Endothelial cell of umbilical vein (primary cell): ENCODE data around the gene DNAJB9. TPM values are rescaled to one million over a fixed set of nuclear protein-coding genes. Genes with fewer than 3 reads are reported as not detected.

ENCODE experiments used
- BruUV-seq: library from RNA; stranded (reverse); fragments of 400-500 nt; replicated peaks from 2 replicates; lab custom pipeline; 2021; lab: Mats Ljungman, UMichigan
- CTCF ChIA-PET: fragments of 300-600, 350-600 bp; sonication (Branson Sonifier 250); formaldehyde crosslinking; loops from one replicate; lab custom pipeline; 2021; ENCODE audit warnings: antibody characterized with exemption, inconsistent platforms; lab: Charles Lee
- POLR2A ChIA-PET: fragments of 300-600, 350-600 bp; sonication (Branson Sonifier 250); formaldehyde crosslinking; loops from one replicate; lab custom pipeline; 2021; ENCODE audit warnings: antibody characterized with exemption, inconsistent platforms; lab: Charles Lee
- DNase-seq: peaks from one replicate; pipeline ENCODE4 v3.0.0-alpha.2; 2011; ENCODE audit warnings: low read depth, low spot score
- FAIRE-seq: peaks from 2 replicates; lab custom pipeline; 2011; peaks lifted over from hg19 to GRCh38; lab: Jason Lieb, UNC
- H2AFZ ChIP-seq: 2 replicates; pipeline ENCODE4 v1.6.0; 2012; ENCODE audit warnings: low read depth, low read length, control low read depth, inconsistent platforms
- H3K27ac ChIP-seq: 2 replicates; pipeline ENCODE4 v1.5.1; 2011; ENCODE audit warnings: low read depth, mild to moderate bottlenecking, control low read depth, low read length, moderate library complexity; ENCODE audit not compliant: insufficient read depth
- H3K27me3 ChIP-seq, 2 experiments: 2 replicates each; pipeline versions ENCODE4 v1.6.0 to v1.6.1; 2011; ENCODE audit warnings: low read length in 2 of 2, mixed read lengths in 1 of 2; ENCODE audit not compliant: control insufficient read depth in 2 of 2, insufficient read depth in 2 of 2
- H3K36me3 ChIP-seq, 2 experiments: 2 replicates in 1 of 2; 3 replicates in 1 of 2; pipeline ENCODE4 v1.5.1; 2011; ENCODE audit warnings: low read length in 2 of 2, mild to moderate bottlenecking in 1 of 2, moderate library complexity in 1 of 2; ENCODE audit not compliant: control insufficient read depth in 2 of 2, insufficient read depth in 2 of 2; ENCODE audit errors: extremely low read depth in 1 of 2
- H3K4me1 ChIP-seq: 3 replicates; pipeline ENCODE4 v1.5.1; 2011; ENCODE audit warnings: mild to moderate bottlenecking, low read length; ENCODE audit not compliant: control insufficient read depth, insufficient read depth; ENCODE audit errors: extremely low read depth
- H3K4me2 ChIP-seq: 2 replicates; pipeline ENCODE4 v1.6.1; 2011; ENCODE audit warnings: low read length, control low read depth, mixed read lengths; ENCODE audit not compliant: insufficient read depth
- H3K4me3 ChIP-seq, 3 experiments: fragments of 200-600 bp in 1 of 3; sonication (generic), shearing (Covaris generic) in 1 of 3; replicated peaks in 1 of 3; 2 replicates each; pipeline ENCODE4 v1.5.1; 2011 to 2016; ENCODE audit warnings: control low read depth in 3 of 3, low read length in 3 of 3, mild to moderate bottlenecking in 2 of 3, inconsistent platforms in 1 of 3, low read depth in 1 of 3, moderate library complexity in 1 of 3; ENCODE audit not compliant: insufficient read depth in 1 of 3
- H3K79me2 ChIP-seq: 2 replicates; pipeline ENCODE4 v1.6.0; 2012; ENCODE audit warnings: low read length, inconsistent platforms; ENCODE audit not compliant: control insufficient read depth, insufficient read depth
- H3K9ac ChIP-seq: replicated peaks from 2 replicates; pipeline ENCODE3; 2011; ENCODE audit warnings: low read length, control low read depth; ENCODE audit not compliant: insufficient read depth; ENCODE audit errors: extremely low read depth
- H3K9me1 ChIP-seq: replicated peaks from 3 replicates; pipeline ENCODE4 v1.6.0; 2011; ENCODE audit warnings: mild to moderate bottlenecking, low read length; ENCODE audit not compliant: control insufficient read depth, insufficient read depth; ENCODE audit errors: extremely low read depth
- H3K9me3 ChIP-seq: replicated peaks from 2 replicates; pipeline ENCODE4 v1.5.1; 2012; ENCODE audit warnings: low read length, inconsistent platforms; ENCODE audit not compliant: control insufficient read depth, insufficient read depth
- H4K20me1 ChIP-seq: replicated peaks from 2 replicates; pipeline ENCODE3; 2011; ENCODE audit warnings: mild to moderate bottlenecking, low read length; ENCODE audit not compliant: control insufficient read depth, insufficient read depth; ENCODE audit errors: extremely low read depth
- CTCF ChIP-seq, 2 donors: IDR thresholded peaks; 1 replicate in 1 of 2; 2 replicates in 1 of 2; pipeline ENCODE4 v1.5.1; 2011; ENCODE audit warnings: low read length in 2 of 2, mild to moderate bottlenecking in 2 of 2, moderate library complexity in 2 of 2, control low read depth in 1 of 2, inconsistent platforms in 1 of 2, low read depth in 1 of 2; ENCODE audit not compliant: insufficient read depth in 1 of 2; ENCODE audit errors: extremely low read depth in 1 of 2
- EZH2 ChIP-seq: IDR thresholded peaks from 2 replicates; pipeline ENCODE4 v1.6.1; 2012; ENCODE audit warnings: borderline replicate concordance, low read depth, mild to moderate bottlenecking, moderate library complexity, low read length, inconsistent platforms; ENCODE audit not compliant: severe bottlenecking
- JUN ChIP-seq: IDR thresholded peaks from 2 replicates; pipeline ENCODE4 v1.6.1; 2011; ENCODE audit warnings: borderline replicate concordance, low read depth; ENCODE audit not compliant: insufficient read length, insufficient read depth
- MAX ChIP-seq: IDR thresholded peaks from 2 replicates; pipeline ENCODE4 v1.6.1; 2011; ENCODE audit not compliant: insufficient read depth, insufficient read length
- MYC ChIP-seq: IDR thresholded peaks from one replicate; pipeline ENCODE4 v1.6.1; 2011; ENCODE audit warnings: mild to moderate bottlenecking, low read depth, low read length
- POLR2AphosphoS5 ChIP-seq: IDR thresholded peaks from 2 replicates; pipeline ENCODE4 v1.6.1; 2012; ENCODE audit warnings: low read depth, mild to moderate bottlenecking, control low read depth, low read length, moderate library complexity; ENCODE audit not compliant: insufficient read depth
- dilution Hi-C: fragments of 300-500 bp; cut with MboI; formaldehyde crosslinking; loops from one replicate; pipeline ENCODE4 v1.15.0; 2019; ENCODE audit warnings: low sequenced_read_pairs; ENCODE audit not compliant: extremely low pct_ligation_motif_present
- intact Hi-C: fragments of 100-400 bp; cut with micrococcal nuclease; formaldehyde crosslinking; loops from one replicate; pipeline ENCODE4 v1.10.0; 2022
- polyA plus RNA-seq, 4 experiments: library from polyadenylated mRNA; depleted of rRNA in 3 of 4; stranded (reverse) in 3 of 4; unstranded in 1 of 4; fragments of >200 nt; gene quantifications; 2 replicates each; pipeline versions ENCODE4 v1.2.1 to v1.2.3, GENCODE V29; 2011 to 2012; ENCODE audit warnings: missing spikeins in 1 of 4
- total RNA-seq: library from RNA; stranded (reverse); gene quantifications from 2 replicates; pipeline ENCODE4 v1.2.3, GENCODE V29; 2021

Gene DNAJB9
- total and polyA plus RNA-seq, 2 donors (not counting 3 experiments of a cell fraction or from before 2014, with no cell fraction given): 11.7 to 11.9 TPM

DNA sequence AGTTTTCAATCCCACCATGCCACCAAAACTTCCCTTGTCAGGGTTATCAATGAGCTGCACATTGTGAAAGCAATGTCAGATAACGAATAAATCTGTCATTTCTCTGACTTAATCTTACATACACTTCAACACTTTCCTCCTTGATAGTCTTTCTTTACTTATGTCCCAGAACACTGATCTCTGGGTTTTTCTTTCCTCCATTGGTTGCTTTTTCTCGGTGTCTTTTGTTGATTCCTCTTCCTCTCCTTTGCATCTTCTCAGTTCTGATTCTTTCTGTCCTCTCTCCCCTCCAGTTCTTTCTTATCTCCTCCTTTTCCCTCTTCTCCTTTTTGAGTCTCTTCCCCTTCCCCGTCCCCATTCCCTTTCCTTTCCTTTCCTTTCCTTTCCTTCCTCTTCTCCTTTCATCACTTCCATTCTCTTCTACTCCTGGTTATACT lies 16.6 kb downstream of the DNAJB9 start:
- Histone ChIP-seq H3K9me1 (no peaks in the 10 kb centered on the region), H4K20me1 (no peaks in the 10 kb centered on the region), H3K36me3 (no peaks in the 10 kb centered on the region), H3K9ac (no peak overlapping the region), H2AFZ (no peak overlapping the region), H3K4me1 (no peaks in the 10 kb centered on the region), H3K4me3 (no peak overlapping the region), H3K9me3 (no peaks in the 10 kb centered on the region), H3K27me3 (peaks cover 21 to 26% of the 10 kb centered on the region in 2 experiments), H3K79me2 (no peaks in the 10 kb centered on the region), H3K27ac (no peak overlapping the region), H3K4me2 (no peak overlapping the region)
- dilution Hi-C loops (no loop called here), intact Hi-C loops (no loop called here)
- ChIA-PET CTCF (no interaction called here), POLR2A (no interaction called here)
- DNase-seq: no peak
- no peak for FAIRE-seq
- TF ChIP-seq MYC (no peak), POLR2AphosphoS5 (no peak)
- no TSS peak for BruUV-seq

- Histone ChIP-seq H3K36me3 (no peaks in the 10 kb centered on the region), H3K27ac (no peak overlapping the region), H3K79me2 (no peaks in the 10 kb centered on the region), H3K4me2 (no peak overlapping the region), H3K9ac (no peak overlapping the region), H3K9me3 (no peaks in the 10 kb centered on the region), H3K9me1 (no peaks in the 10 kb centered on the region), H2AFZ (no peak overlapping the region), H4K20me1 (no peaks in the 10 kb centered on the region), H3K27me3 (peaks cover 27 to 30% of the 10 kb centered on the region in 2 experiments), H3K4me1 (no peaks in the 10 kb centered on the region), H3K4me3 (no peak overlapping the region)
- TF ChIP-seq CTCF (IDR thresholded peaks at IDR 0.05; ENCODE audit: extremely low read depth in 1 of 2, insufficient read depth in 1 of 2, low read depth in 1 of 2, low read length in 2 of 2): no peak
- TF ChIP-seq EZH2: no peak
- no peak for TF ChIP-seq MAX
- no peak for TF ChIP-seq JUN
- no peak for FAIRE-seq
- ChIA-PET CTCF (interaction anchor here (1.1 kb wide), 1 partner anchor 12 kb away, joined by 3 read pairs; no protein-coding TSS in a partner anchor), POLR2A (no interaction called here)
- no TSS peak for BruUV-seq
- DNase-seq: no peak
- intact Hi-C loops (no loop called here), dilution Hi-C loops (no loop called here)
Observed at GRCh38 chr7:108589199-108589598, 19.5 kb downstream of the DNAJB9 start.
